ENCODE data around the gene TMEM250.

Gene TMEM250

GRCh38 chr9:136127313-136127712 is 8.6 kb upstream of the TMEM250 start:
- TF ChIP-seq NFRKB (IDR thresholded peaks at IDR 0.05) (no peak), PKNOX1 (IDR thresholded peaks at IDR 0.05) (no peak), FOXM1 (IDR thresholded peaks at IDR 0.05; ENCODE audit: borderline replicate concordance) (no peak), ZNF384 (IDR thresholded peaks at IDR 0.05) (no peak)
- DNase-seq (ENCODE audit: extremely low spot score): no peak
- ChIA-PET CTCF (no interaction called here), POLR2A (no interaction called here)

GRCh38 chr9:136124976-136125692 is 6.5 kb upstream of the TMEM250 start:
- POLR2A ChIA-PET: no interaction called here
- TF ChIP-seq LEF1 (IDR thresholded peaks at IDR 0.05; ENCODE audit: borderline replicate concordance) (no peak), BHLHE40 (IDR thresholded peaks at IDR 0.05; ENCODE audit: borderline replicate concordance) (no peak), CTBP1 (IDR thresholded peaks at IDR 0.05; ENCODE audit: borderline replicate concordance) (no peak), SP1 (IDR thresholded peaks at IDR 0.05) (no peak), FOXM1 (IDR thresholded peaks at IDR 0.05; ENCODE audit: borderline replicate concordance) (no peak), NFRKB (IDR thresholded peaks at IDR 0.05) (no peak), ELF4 (IDR thresholded peaks at IDR 0.05) (no peak), ARNT (IDR thresholded peaks at IDR 0.05) (no peak), FOXA1 (IDR thresholded peaks at IDR 0.05) (no peak), HDGF (IDR thresholded peaks at IDR 0.05; ENCODE audit: borderline replicate concordance) (no peak), SUZ12 (IDR thresholded peaks at IDR 0.05) (no peak), FOXK2 (IDR thresholded peaks at IDR 0.05) (no peak), ZNF384 (IDR thresholded peaks at IDR 0.05) (no peak), PKNOX1 (IDR thresholded peaks at IDR 0.05) (no peak), L3MBTL2 (conservative IDR thresholded peaks at IDR 0.05) (no peak)
- no peak for DNase-seq (ENCODE audit: extremely low spot score)
- CTCF ChIA-PET: no interaction called here

- POLR2A ChIA-PET: no interaction called here
- DNase-seq (ENCODE audit: extremely low spot score): peak; percentile 69
- TF ChIP-seq L3MBTL2 (conservative IDR thresholded peaks at IDR 0.05) (no peak), SP1 (IDR thresholded peaks at IDR 0.05) (no peak), NFRKB (IDR thresholded peaks at IDR 0.05) (no peak), FOXM1 (IDR thresholded peaks at IDR 0.05; ENCODE audit: borderline replicate concordance) (no peak), FOXK2 (IDR thresholded peaks at IDR 0.05) (no peak), BHLHE40 (IDR thresholded peaks at IDR 0.05; ENCODE audit: borderline replicate concordance) (no peak), HDGF (IDR thresholded peaks at IDR 0.05; ENCODE audit: borderline replicate concordance) (no peak), SUZ12 (IDR thresholded peaks at IDR 0.05) (no peak), ZNF384 (IDR thresholded peaks at IDR 0.05) (no peak), ELF4 (IDR thresholded peaks at IDR 0.05) (no peak), LEF1 (IDR thresholded peaks at IDR 0.05; ENCODE audit: borderline replicate concordance) (no peak), CTBP1 (IDR thresholded peaks at IDR 0.05; ENCODE audit: borderline replicate concordance) (no peak), TARDBP (IDR thresholded peaks at IDR 0.05) (no peak), PKNOX1 (IDR thresholded peaks at IDR 0.05) (no peak)
- CTCF ChIA-PET: interaction anchor here (0.5 to 2.3 kb wide), 8 partner anchors 11 to 164 kb away, joined by 3 to 12 read pairs (median 4); no protein-coding TSS in a partner anchor
Measured at GRCh38 chr9:136122425-136123383, 4.0 kb upstream of the TMEM250 start.

GRCh38 chr9:136121801-136122200 is 3.1 kb upstream of the TMEM250 start:
- ChIA-PET POLR2A (interaction anchor here (1.0 kb wide), 1 partner anchor 10 kb away, joined by 3 read pairs; no protein-coding TSS in a partner anchor), CTCF (interaction anchor here (0.5 to 2.3 kb wide), 5 partner anchors 10 to 154 kb away, joined by 3 to 12 read pairs (median 3); no protein-coding TSS in a partner anchor)
- DNase-seq (ENCODE audit: extremely low spot score): no peak
- TF ChIP-seq TARDBP (IDR thresholded peaks at IDR 0.05): no peak
- TF ChIP-seq L3MBTL2 (conservative IDR thresholded peaks at IDR 0.05): no peak
- TF ChIP-seq LEF1 (IDR thresholded peaks at IDR 0.05; ENCODE audit: borderline replicate concordance): no peak
- no peak for TF ChIP-seq FOXM1 (IDR thresholded peaks at IDR 0.05; ENCODE audit: borderline replicate concordance)
- TF ChIP-seq ZNF384 (IDR thresholded peaks at IDR 0.05): no peak
- TF ChIP-seq PKNOX1 (IDR thresholded peaks at IDR 0.05): no peak
- TF ChIP-seq ELF4 (IDR thresholded peaks at IDR 0.05): no peak

GRCh38 chr9:136120438-136120844 is 1.8 kb upstream of the TMEM250 start:
- TF ChIP-seq ZNF384 (IDR thresholded peaks at IDR 0.05) (no peak), ELF4 (IDR thresholded peaks at IDR 0.05) (no peak), ARNT (IDR thresholded peaks at IDR 0.05) (no peak), PKNOX1 (IDR thresholded peaks at IDR 0.05) (no peak), CTBP1 (IDR thresholded peaks at IDR 0.05; ENCODE audit: borderline replicate concordance) (no peak)
- CTCF ChIA-PET: interaction anchor here (1.4 kb wide), 1 partner anchor 153 kb away, joined by 3 read pairs; no protein-coding TSS in a partner anchor
- DNase-seq (ENCODE audit: extremely low spot score): no peak
- POLR2A ChIA-PET: interaction anchor here (1.0 to 1.6 kb wide), 3 partner anchors 10 to 150 kb away, joined by 3 to 5 read pairs (median 5); no protein-coding TSS in a partner anchor

Measured in HEK293T (cell line).